SJSA1 (cell line): ENCODE data around the gene CNST. TPM values are rescaled to one million over a fixed set of nuclear protein-coding genes. Genes with fewer than 3 reads are reported as not detected.
A peak's percentile ranks its signal among the peaks of the same experiment; 100 is the strongest.
"Not testable (repeated sequence)": the region's sequence is repeated elsewhere in the genome, so short reads cannot be mapped to it uniquely, and the experiment has no call there.

Experiments
- DNase-seq, 2 experiments: peaks; one replicate each; pipeline ENCODE4 v3.0.0-alpha.2; 2015 to 2020; ENCODE audit warnings: low spot score in 2 of 2, low read depth in 1 of 2
- H3K27ac ChIP-seq: fragments of 250-450 bp; sonication (Bioruptor Pico); 2 replicates; pipeline ENCODE4 v1.5.1; 2020; ENCODE audit warnings: mild to moderate bottlenecking, moderate library complexity
- H3K27me3 ChIP-seq: fragments of 250-450 bp; sonication (Bioruptor Pico); replicated peaks from 2 replicates; pipeline ENCODE4 v1.5.1; 2020; ENCODE audit warnings: mild to moderate bottlenecking, moderate library complexity
- H3K36me3 ChIP-seq: fragments of 250-450 bp; sonication (Bioruptor Pico); 2 replicates; pipeline ENCODE4 v1.5.1; 2020; ENCODE audit warnings: mild to moderate bottlenecking
- H3K4me1 ChIP-seq: fragments of 250-450 bp; sonication (Bioruptor Pico); replicated peaks from 2 replicates; pipeline ENCODE4 v1.6.1; 2021; ENCODE audit warnings: mild to moderate bottlenecking
- H3K4me3 ChIP-seq: fragments of 250-450 bp; sonication (Bioruptor Pico); 2 replicates; pipeline ENCODE4 v1.5.1; 2020; ENCODE audit warnings: mild to moderate bottlenecking
- H3K9me3 ChIP-seq: fragments of 250-450 bp; sonication (Bioruptor Pico); replicated peaks from 2 replicates; pipeline ENCODE4 v1.5.1; 2020; ENCODE audit warnings: mild to moderate bottlenecking
- total RNA-seq: library from RNA; depleted of rRNA; stranded (reverse); fragments of >200 nt; shearing (Covaris generic); gene quantifications from 2 replicates; pipeline ENCODE4 v1.2.3, GENCODE V29; 2014

CNST gene
- total RNA-seq, 1 experiment from 2014 or later: 21.1 TPM

- H3K27ac ChIP-seq: peak overlapping the region; percentile 95; the same call in 1 of the 2 replicates
- H3K36me3 ChIP-seq: peaks cover 7% of the 10 kb centered on the region
- H3K4me3 ChIP-seq: no peak overlapping the region
- DNase-seq: no peak
- H3K27me3 ChIP-seq: no peaks in the 10 kb centered on the region
- no peaks in the 10 kb centered on the region for H3K9me3 ChIP-seq
- peaks cover 36% of the 10 kb centered on the region for H3K4me1 ChIP-seq
Measured at GRCh38 chr1:246629976-246630375, 63.7 kb downstream of the CNST start.

- H3K27me3 ChIP-seq: no peaks in the 10 kb centered on the region
- H3K4me3 ChIP-seq: no peak overlapping the region
- H3K9me3 ChIP-seq: no peaks in the 10 kb centered on the region
- H3K27ac ChIP-seq: peak overlapping the region; percentile 95
- peak in 1 of 2 experiments; percentile 69 for DNase-seq
- H3K36me3 ChIP-seq: peaks cover 7% of the 10 kb centered on the region
- H3K4me1 ChIP-seq: peaks cover 36% of the 10 kb centered on the region
Measured at GRCh38 chr1:246631426-246631825, 65.2 kb downstream of the CNST start.

DNA sequence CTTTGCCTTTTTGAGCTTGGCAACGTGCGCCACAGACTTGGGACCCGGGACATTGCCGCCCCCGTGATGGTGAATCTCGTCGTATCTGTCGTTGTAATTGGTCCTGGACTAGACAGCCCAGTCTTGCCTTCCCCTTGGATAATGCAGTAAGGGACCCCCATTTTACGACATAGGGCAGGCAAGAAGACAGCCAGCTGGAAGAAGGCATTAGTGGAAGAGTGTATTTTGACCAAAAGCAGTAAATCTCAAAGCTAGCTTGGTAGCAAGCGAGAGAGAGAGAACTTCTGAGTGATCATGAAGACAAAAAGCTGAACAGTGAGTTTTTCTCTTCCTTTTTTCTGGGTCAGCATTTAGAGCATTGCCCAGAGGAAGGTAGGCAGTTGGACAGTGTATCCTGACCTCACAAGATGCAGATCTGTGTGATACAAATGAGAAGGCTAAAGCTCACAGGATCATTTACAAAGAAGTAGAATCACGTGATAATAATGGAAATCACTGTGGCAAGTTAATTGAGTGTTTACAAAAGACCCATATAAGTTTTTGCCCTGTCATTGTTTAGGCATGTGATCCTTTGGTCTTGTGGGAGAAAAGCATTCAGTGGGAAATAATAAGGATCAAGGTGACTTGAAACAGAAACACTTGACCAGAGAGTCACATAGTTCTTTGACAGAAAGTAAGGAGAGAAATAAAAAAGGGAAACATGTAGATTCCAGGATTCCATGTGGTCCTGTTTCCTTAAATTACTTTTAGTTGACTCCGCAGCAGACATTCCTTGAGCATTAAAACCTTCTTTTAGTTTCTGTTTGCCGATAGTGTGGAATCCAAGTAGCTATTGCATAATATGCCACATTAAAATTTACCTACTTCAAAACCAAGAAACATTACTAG lies 66.3 kb downstream of the CNST start:
- peaks cover 4% of the 10 kb centered on the region; the same call in 1 of the 2 replicates for H3K36me3 ChIP-seq
- no peaks in the 10 kb centered on the region for H3K27me3 ChIP-seq
- DNase-seq: peak in 1 of 2 experiments; percentile 96
- H3K4me3 ChIP-seq: peak overlapping the region; percentile 28
- peaks cover 36% of the 10 kb centered on the region for H3K4me1 ChIP-seq
- peak overlapping the region; percentile 95 for H3K27ac ChIP-seq
- H3K9me3 ChIP-seq: no peaks in the 10 kb centered on the region

- H3K4me3 ChIP-seq, H3K27ac ChIP-seq, H3K9me3 ChIP-seq, H3K36me3 ChIP-seq, DNase-seq, H3K27me3 ChIP-seq: not testable (repeated sequence)
- H3K4me1 ChIP-seq: peaks cover 36% of the 10 kb centered on the region
Measured at GRCh38 chr1:246634659-246635058, 68.4 kb downstream of the CNST start.

DNA sequence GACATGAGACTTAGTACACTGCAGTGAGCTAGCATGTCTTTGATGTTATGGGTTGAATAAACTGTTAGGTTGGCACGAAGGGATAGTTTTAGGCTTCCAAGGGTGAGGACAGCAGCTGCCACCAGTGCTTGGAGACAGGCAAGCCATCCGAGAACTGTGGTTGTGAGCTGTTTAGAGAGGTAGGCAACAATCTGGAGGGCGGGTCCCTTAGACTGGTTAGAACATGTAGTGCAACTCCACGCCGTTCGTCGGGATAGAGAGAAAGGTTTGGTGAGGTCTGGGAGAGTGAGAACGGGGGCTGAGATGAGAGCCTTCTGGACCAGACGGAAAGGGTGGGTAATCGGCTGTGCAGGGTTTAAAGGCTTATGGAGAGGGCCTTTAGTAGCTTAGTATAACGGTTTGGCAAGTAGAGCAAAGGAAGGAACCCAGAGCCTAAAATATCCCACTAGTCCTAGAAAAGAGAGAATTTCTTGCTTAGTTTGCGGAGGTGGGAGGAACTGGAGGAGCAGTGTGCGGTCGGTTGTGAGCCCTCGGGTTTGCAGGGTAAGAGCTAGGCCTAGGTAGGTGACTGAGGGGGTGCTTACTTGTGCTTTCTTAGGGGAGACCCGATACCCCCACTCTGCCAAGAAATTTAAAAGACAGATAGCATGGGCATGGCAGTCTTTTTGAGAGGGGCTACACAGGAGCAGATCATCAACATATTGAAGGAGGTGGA lies 72.8 kb downstream of the CNST start:
- Histone ChIP-seq H3K36me3 (0 out of 2 replicates have a peak, but pooled peaks cover 14% of the 10 kb centered on the region), H3K4me3 (no peak overlapping the region), H3K27ac (no peak overlapping the region), H3K27me3 (no peaks in the 10 kb centered on the region), H3K9me3 (no peaks in the 10 kb centered on the region), H3K4me1 (peaks cover 3% of the 10 kb centered on the region; the same call in 1 of the 2 replicates)
- DNase-seq: no peak

DNA sequence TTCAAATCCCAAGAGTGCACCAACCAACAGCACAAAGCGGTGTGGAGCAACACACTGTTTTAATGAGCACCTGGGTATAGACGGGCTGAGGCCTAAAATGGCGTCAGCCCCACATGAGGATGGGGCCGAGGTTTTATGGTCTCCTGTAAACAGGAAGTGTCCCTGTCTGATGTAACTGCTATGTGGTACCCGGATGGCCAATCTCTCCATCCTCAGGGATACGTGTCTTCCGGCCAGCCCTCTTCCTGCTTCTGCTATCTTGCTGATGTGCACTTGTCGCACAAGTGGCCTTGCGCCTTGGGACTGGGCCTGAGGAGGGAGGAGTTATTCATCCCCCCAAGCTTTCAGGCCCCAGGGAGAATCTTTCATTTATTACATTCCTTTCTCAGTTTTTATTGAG lies 73.5 kb downstream of the CNST start:
- DNase-seq: no peak
- no peaks in the 10 kb centered on the region for H3K27me3 ChIP-seq
- H3K36me3 ChIP-seq: 0 out of 2 replicates have a peak, but pooled peaks cover 14% of the 10 kb centered on the region
- no peaks in the 10 kb centered on the region for H3K9me3 ChIP-seq
- no peaks in the 10 kb centered on the region for H3K4me1 ChIP-seq
- no peak overlapping the region for H3K4me3 ChIP-seq
- H3K27ac ChIP-seq: no peak overlapping the region

DNA sequence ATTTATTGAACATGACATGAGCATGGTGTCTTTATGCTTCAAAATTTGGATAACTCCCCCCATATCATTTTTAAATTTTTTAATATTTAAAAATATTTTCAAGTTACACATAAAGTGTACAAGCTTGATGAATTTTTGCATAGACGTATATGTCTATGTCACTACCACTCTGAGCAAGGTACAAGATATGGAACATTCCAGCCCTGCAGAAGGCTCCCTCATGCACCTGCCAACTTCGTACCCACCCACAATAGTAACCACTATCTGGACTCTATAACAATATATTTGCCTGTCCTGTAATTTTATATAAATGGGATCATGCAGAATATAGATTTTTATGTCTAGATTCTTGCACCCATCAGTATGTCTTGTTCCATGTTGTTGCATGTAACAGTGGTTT lies 74.5 kb downstream of the CNST start:
- Histone ChIP-seq H3K4me3 (no peak overlapping the region), H3K27me3 (no peaks in the 10 kb centered on the region), H3K36me3 (0 out of 2 replicates have a peak, but pooled peaks cover 14% of the 10 kb centered on the region), H3K27ac (no peak overlapping the region), H3K4me1 (no peaks in the 10 kb centered on the region), H3K9me3 (no peaks in the 10 kb centered on the region)
- DNase-seq: no peak

- no peak overlapping the region for H3K4me3 ChIP-seq
- no peaks in the 10 kb centered on the region for H3K9me3 ChIP-seq
- peaks cover 14% of the 10 kb centered on the region; the same call in 1 of the 2 replicates for H3K36me3 ChIP-seq
- no peak overlapping the region for H3K27ac ChIP-seq
- no peak for DNase-seq
- H3K4me1 ChIP-seq: no peaks in the 10 kb centered on the region
- no peaks in the 10 kb centered on the region for H3K27me3 ChIP-seq
Measured at GRCh38 chr1:246641394-246641793, 75.1 kb downstream of the CNST start.

GRCh38 chr1:246642719-246643118 lies 76.5 kb downstream of the CNST start:
- H3K4me1 ChIP-seq: no peaks in the 10 kb centered on the region
- H3K27ac ChIP-seq: no peak overlapping the region
- no peaks in the 10 kb centered on the region for H3K9me3 ChIP-seq

DNA sequence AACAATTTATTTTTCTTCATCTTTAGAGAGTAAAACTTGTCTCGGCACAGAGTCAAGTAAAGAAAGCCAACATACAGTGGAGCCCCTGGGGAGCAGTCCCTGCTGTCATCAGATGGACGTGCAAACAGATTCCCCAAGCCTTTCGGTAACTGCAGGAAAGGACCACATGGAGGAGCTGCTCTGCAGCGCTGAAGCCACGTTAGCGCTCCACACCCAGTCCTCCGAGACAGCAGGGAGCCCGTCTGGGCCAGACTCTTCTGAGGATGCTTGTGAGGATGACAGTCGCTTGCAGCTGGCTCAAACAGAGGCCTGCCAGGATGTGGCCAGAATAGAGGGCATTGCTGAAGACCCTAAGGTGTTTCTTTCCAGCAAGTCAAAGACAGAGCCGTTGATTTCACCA lies 80.9 kb downstream of the CNST start:
- no peak for DNase-seq
- Histone ChIP-seq H3K9me3 (no peaks in the 10 kb centered on the region), H3K27ac (no peak overlapping the region), H3K27me3 (no peaks in the 10 kb centered on the region; the same call in 1 of the 2 replicates), H3K4me3 (no peak overlapping the region), H3K36me3 (peaks cover 32% of the 10 kb centered on the region), H3K4me1 (no peaks in the 10 kb centered on the region)

More at GRCh38 chr1:246642719-246643118, 76.5 kb downstream of the CNST start:
- Histone ChIP-seq H3K27me3 (no peaks in the 10 kb centered on the region), H3K36me3 (peaks cover 19% of the 10 kb centered on the region), H3K4me3 (no peak overlapping the region)
- no peak for DNase-seq

- Histone ChIP-seq H3K27me3 (no peaks in the 10 kb centered on the region; the same call in 1 of the 2 replicates), H3K4me1 (no peaks in the 10 kb centered on the region), H3K4me3 (no peak overlapping the region), H3K36me3 (peaks cover 32% of the 10 kb centered on the region), H3K27ac (no peak overlapping the region), H3K9me3 (no peaks in the 10 kb centered on the region)
- DNase-seq: no peak
Measured at GRCh38 chr1:246647513-246647912, 81.3 kb downstream of the CNST start.

DNA sequence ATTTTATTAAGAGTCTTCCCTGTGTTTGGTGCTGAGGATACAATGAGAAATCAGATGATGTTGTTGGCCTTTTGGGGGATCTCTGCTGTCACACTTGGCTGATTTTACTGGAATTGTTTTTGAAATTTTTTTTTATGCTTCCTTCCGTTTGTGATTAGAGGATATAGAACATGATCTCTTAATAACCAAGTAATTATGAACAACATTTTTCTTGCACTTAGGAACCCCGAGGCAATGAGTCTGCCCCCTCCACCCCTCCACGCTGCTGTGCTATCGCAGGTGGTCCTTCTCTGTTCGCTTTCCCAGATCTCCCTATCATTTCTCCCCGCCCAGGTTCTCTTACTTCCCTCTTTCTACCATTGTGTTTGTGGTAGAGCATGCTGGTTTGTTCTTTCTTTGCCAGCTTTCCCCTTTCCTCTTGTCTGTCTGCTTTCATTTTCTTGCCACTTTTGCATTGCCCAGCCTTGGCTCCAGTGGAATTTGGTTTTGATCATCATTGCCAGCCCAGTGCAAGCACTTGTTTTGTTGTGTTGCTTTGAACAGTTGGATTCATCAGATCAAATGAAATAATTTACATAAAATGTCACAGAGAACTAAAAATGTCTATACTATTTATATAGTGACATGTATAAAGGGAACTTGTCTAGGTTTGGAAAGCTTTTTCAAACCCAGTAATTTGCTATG lies 84.9 kb downstream of the CNST start:
- Histone ChIP-seq H3K4me1 (no peaks in the 10 kb centered on the region), H3K27me3 (no peaks in the 10 kb centered on the region; the same call in 1 of the 2 replicates), H3K27ac (no peak overlapping the region), H3K9me3 (no peaks in the 10 kb centered on the region), H3K4me3 (no peak overlapping the region), H3K36me3 (peaks cover 30% of the 10 kb centered on the region)
- DNase-seq: no peak

- Histone ChIP-seq H3K36me3 (peaks cover 14% of the 10 kb centered on the region), H3K4me1 (no peaks in the 10 kb centered on the region), H3K9me3 (no peaks in the 10 kb centered on the region), H3K27me3 (no peaks in the 10 kb centered on the region), H3K4me3 (no peak overlapping the region), H3K27ac (no peak overlapping the region)
- DNase-seq: no peak
Measured at GRCh38 chr1:246658567-246658966, 92.3 kb downstream of the CNST start.
